Erythroblast (primary cell): ENCODE data around the gene VWA3B.
"Not testable (repeated sequence)": the region's sequence is repeated elsewhere in the genome, so short reads cannot be mapped to it uniquely, and the experiment has no call there.

ENCODE experiments used
- DNase-seq, 2 experiments: peaks; one replicate each; lab custom pipeline; 2025; lab: John Stamatoyannopoulos, UW
- GATA1 ChIP-seq: IDR thresholded peaks from 2 replicates; pipeline ENCODE4 v1.6.1; 2011; ENCODE audit warnings: low read depth, mild to moderate bottlenecking, control low read depth, low read length, moderate library complexity
- POLR2A ChIP-seq: IDR thresholded peaks from 2 replicates; pipeline ENCODE4 v1.6.1; 2011; ENCODE audit warnings: mild to moderate bottlenecking, low read length

Gene VWA3B

DNA sequence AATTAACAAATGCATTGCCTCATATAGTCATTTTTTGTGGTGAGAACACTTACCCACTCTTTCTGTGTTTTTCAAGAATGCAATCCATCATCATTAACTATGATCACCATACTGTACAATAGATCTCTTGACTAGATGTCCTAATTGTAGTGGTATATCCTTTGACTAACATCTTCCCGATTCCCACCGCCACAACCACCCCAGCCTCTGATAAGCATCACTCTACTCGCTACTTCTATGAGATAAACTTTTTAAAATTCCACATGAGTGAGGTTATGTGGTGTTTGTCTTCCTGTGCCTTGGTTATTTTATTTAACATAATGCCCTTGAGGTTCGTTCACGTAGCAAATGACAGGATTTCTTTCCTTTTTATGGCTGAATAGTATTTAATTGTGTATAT lies 6.6 kb downstream of the VWA3B start:
- DNase-seq = no peak

DNA sequence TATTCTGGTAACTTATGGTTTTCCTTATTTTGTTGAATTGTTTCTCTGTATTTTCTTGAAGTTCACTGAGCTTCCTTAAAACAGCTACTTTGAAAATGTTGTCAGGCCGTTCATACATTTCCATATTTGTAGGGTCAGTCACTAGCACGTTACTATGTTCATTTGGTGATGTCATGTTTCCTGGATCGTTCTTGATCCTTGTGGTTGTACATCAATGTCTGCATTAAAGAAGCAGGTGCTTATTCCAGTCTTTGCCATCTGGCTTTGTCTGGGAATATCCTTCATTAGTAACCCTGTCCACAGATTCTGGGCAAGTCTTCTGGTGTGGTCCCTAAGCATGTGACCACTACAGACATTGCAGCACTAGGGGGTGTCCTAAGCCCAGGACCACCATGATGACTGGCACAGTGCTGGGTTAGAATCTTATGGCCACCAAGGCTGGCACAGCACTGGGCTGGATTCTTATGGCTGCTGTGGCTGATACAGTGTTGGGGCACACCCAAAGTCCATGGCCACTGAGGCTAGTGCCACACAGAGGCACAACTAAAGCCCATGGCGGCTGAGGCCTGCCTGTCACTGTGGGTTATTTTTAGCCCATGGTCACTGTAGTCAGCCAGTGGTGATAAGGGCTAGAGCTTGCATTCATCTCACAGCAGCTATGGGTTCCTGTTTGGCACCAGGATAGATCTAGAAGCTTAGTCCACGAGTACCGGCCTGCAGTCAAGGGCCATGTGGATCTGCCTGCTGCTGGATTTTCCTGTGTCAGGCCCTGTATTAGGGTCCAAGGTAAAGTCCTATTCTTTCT lies 13.2 kb downstream of the VWA3B start:
- TF ChIP-seq POLR2A (no peak), GATA1 (no peak)
- no peak for DNase-seq

More for the DNA sequence above, 6.6 kb downstream of the VWA3B start:
- TF ChIP-seq POLR2A (no peak), GATA1 (no peak)

DNA sequence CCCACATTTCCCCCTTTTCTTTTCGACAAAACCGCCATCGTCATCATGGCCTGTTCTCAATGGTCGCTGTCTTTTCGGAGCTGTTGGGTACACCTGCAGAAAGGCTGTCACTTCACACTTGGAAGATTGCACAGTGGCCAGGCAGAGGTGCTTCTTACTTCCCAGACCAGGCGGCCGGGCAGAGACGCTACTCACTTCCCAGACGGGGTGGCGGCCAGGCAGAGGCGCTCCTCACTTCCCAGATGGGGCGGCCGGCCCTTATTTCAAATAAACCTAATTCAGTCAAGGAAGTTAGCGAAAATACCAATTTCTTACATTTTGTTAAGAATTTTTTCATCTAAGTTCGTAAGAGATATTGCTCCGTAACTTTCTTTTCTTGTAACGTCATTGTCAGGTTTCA lies 15.3 kb downstream of the VWA3B start:
- DNase-seq = not testable (repeated sequence)

DNA sequence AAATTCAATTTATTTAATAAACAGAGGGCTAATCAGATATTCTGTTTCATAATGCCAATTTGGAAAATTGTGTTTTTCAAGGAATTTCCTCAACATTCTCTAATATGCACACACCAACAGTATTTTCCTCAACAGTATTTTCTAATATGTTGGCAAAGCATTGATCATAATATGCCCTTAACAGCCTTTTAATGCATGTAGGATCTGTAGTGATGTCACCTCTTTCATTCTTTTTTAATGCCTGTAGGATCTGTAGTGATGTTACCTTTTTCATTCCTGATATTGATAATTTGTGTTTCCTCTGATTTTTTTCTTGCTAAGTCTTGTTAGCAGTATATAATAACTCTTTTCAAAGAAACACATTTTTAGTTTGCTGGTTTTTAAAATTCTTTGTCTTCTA lies 15.9 kb downstream of the VWA3B start:
- no peak for DNase-seq
- TF ChIP-seq GATA1 (no peak), POLR2A (no peak)

DNA sequence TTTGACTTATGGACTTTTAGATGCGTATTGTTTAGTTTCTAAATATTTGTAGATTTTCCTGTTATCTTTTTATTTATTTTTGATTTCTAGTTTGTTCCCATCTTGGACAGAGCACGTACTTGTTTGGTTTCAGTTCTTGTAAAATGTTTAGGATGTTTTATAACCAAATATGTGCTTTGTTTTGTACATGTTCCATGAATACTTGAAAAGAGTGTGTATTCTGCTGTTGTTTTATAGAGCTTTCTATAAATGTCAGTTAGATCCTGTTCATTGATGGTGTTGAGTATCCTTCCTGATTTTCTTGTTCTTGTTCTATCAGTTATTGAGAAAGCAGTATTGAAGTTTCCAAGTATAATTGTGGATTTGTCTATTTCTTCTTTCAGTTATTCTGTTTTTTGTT lies 21.1 kb downstream of the VWA3B start:
- no peak for TF ChIP-seq GATA1
- no peak for DNase-seq

DNA sequence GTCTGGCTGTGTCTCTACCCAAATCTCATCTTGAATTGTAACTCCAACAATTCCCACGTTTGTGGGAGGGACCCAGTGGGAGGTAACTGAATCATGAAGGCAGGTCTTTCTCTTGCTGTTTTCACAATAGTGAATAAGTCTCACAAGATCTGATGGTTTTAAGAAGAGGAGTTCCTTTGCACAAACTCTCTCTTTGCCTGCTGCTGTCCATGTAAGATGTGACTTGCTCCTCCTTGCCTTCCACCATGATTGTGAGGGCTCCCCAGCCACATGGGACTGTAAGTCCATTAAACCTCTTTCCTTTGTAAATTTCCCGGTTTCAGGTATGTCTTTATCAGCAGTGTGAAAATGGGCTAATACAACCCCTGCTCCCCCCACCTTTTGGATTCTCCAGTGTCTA lies 23.8 kb downstream of the VWA3B start:
- TF ChIP-seq GATA1 (no peak), POLR2A (no peak)
- no peak for DNase-seq

DNA sequence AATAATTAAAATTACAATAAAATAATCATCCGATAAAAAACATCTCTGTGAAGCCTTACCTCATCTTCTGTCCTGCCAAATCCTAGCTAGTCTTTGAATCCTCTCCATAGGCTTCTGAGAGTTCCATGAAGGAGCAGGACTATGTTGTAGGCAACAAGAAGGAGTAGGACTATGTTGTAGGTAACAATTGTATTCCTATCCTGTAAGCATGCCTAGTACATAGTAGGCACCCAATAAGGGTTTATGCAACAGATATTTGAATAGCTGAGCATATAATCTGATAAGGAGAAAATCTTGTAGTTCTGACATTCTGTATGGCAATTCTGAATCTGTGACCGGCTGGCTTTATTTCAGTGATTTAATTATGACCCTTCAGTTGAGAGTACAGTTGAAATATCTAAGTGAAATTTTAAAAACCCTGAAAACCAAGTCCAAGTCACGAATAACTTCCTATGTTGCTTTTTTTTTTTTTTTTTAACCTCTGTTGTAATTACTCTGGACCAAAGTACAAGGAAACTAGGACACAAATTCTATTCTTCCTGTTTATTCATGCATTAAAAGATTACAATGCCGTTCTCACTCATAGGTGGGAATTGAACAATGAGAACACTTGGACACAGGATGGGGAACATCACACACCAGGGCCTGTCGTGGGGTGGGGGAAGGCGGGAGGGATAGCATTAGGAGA lies 27.8 kb downstream of the VWA3B start:
- no peak for TF ChIP-seq GATA1
- TF ChIP-seq POLR2A = no peak
- DNase-seq = no peak

DNA sequence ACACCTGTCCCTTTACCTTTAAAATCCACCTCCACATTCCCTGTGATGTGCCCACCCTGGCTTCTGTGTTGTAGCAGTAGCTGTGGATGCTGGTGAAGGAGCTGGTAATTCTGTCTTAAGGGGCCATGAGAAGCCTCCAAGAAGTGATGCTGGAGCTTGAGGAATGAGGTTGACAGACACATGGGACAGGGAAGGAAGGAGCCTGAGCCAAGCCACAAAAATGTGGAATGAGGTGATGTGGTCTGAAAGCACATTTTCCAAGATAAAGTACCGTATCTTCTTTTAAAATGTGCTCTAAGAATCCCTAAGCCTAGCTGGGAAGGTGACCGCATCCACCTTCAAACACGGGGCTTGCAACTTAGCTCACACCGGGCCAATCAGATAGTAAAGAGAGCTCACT lies 31.2 kb downstream of the VWA3B start:
- no peak for DNase-seq
- TF ChIP-seq GATA1 (no peak), POLR2A (no peak)

DNA sequence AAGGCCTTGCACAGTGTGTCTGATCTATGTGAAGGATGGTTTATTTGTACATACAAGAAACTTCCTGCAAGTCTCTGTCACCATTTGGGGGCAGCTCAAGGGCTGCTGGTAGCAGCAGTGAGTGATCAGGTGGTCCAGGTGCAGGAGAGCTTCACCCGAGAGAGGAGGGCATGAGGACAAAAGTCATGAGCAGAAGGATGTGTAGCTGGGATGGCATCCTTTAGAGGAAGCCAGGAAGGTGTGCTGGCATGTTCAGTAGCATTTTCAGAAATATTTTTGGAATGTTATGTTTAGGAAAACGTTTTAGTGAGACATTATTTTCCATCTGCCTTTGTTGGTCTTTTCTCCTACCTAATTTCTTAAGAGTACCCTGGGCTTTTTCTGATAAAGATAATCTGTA lies 31.9 kb downstream of the VWA3B start:
- TF ChIP-seq GATA1 = no peak
- no peak for TF ChIP-seq POLR2A
- DNase-seq = no peak

DNA sequence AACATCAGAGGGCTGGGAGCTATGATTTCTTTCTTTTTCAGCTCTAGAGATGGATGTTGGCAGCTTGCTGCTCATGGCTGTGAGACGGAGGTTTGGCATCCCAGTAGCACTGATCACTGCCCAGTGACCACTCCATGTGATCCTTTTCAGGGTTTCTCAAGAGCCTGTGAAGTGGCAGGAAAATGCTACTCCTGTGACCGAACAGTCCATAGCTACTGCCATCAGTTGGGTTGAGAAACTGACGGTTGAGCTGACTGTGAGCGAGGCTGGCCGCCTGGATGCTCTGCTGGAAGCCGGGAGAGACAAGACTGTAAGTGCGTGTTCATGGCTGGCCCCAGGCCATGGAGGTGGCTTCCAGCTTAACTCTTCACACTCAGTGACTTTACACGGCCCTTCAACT lies 34.2 kb downstream of the VWA3B start:
- TF ChIP-seq POLR2A (no peak), GATA1 (no peak)

DNA sequence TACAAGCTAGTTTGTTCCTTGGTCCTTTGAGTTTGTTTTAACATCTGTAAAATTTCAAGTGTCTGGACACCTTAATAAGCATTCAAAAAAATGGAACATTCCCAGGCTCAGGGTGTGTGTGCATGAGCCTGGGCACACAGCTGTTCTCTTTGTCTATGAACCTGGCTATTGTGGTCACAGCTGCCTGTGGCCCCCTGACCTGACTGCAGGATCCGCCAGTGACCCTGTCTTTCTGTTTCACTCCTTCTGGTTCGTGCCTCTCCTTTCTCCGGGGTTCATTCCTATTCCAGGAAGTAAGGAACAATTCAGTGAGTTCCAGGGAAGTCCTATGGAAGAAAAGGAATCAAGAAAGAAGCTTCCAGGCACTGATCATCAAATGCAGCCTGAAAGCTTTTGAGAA lies 35.6 kb downstream of the VWA3B start:
- DNase-seq = no peak
- TF ChIP-seq GATA1 = no peak
- TF ChIP-seq POLR2A = no peak

More for the DNA sequence above, 34.2 kb downstream of the VWA3B start:
- no peak for DNase-seq

DNA sequence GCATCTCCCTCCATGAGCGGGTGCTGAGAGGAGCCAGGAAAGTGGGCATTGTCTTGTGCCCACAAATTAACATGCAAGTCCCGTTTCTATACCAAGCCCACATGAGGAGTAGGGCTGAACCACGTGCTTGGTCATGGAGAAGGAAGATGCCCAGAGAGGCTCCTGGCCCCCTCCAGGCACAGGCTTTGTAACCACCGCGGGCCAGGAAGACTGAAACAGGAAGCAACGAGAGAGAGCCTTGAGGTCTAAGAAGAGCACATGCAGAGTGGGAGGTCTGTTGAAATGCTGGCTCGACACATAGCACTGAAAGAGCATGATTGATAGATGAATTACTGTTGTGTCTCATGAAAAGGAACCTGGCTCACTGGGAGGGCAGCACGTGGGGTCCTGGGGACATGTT lies 36.3 kb downstream of the VWA3B start:
- no peak for DNase-seq
- TF ChIP-seq GATA1 (no peak), POLR2A (no peak)

DNA sequence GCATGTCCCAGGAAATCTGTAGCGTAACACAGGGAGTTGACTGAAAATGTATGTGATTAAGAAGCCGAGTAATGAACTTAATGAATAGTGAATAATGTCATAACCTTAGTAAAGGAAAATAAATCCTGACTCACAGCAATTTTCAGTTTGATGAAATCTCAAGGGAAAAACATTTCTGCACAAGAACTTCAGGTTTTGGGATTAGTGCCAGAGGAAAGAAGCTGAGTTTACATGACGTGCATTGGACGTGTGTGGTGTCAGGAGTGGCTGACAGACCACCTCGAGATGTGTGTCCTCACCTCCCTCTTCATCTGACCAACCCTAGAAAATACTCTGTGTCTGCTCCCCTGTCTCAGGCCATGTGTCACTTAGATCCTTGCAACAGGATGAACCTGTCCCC lies 39.1 kb downstream of the VWA3B start:
- no peak for TF ChIP-seq GATA1
- TF ChIP-seq POLR2A = no peak
- DNase-seq = no peak

DNA sequence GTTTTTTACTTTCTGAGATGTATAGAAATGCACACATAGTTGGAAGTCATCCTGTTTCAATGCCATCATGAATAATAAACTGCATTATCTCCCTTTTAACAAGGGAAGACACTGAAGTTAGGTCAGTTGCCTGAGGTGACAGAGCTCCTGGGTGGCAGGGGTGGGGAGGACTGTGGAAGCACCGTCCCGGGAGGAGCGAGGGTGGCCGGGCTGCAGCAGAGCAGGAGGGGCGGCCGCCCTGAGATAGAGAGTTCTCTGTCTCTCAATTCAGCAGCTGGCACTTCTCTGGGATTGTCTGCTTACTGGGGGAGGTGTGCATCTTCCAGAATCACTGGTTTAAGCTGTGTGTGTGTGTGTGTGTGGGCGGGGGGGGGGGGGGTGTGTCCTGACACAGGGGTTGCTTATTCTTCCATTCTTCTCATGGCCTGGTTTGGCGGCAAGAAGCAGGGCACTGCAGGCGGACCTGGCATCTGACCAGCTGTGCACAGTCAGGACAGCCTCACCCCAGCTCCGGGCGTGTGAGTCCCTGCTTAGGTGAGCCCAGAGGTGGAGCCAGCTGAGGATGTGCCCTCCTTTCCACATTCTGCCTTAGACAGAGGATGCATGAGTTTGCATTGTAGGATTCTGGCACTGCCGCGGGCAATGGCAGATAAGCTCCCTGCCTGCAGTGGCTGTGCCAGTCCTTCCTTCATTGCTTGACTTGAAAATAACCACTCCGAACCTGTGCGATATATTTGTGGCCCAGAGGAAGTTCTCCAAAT lies 40.4 kb downstream of the VWA3B start:
- no peak for DNase-seq
- TF ChIP-seq GATA1 = no peak
- no peak for TF ChIP-seq POLR2A

DNA sequence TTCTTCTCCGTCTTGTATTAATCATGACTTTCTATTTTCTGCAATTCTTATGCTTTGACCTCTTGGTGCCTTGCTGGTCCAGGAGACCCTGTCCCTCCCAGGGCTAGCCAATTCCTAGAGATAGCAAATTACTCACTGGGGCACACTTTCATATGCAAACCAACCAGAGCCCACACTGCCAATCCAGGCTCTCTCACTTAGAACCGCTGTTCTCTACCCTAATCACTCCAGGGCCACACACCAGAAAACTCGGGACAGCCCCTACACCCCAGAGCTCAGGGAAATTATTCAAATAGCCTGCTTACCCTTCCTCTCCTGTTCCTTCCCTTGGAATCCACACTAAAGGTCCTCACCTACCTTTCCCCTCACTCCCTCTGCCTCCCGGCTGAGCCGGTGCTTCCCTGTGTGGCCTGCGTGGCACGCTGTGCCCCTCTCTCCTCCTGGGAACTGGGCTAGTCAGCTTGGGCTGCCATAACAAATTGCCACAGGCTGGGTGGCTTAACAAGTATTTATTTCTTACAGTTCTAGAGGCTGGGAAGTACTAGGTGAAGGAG lies 41.7 kb downstream of the VWA3B start:
- TF ChIP-seq POLR2A (no peak), GATA1 (no peak)
- DNase-seq = no peak

DNA sequence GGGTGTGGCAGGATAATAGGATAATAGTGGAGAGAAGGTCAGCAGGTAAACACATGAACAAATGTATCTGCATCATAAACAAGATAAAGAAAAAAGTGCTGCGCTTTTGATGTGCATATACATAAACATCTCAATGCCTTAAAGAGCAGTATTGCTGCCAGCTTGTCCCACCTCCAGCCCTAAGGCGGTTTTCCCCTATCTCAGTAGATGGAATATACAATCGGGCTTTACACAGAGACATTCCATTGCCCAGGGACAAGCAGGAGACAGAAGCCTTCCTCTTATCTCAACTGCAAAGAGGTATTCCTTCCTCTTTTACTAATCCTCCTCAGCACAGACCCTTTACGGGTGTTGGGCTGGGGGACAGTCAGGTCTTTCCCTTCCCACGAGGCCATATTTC lies 43.1 kb downstream of the VWA3B start:
- not testable (repeated sequence) for DNase-seq
